Chondrocyte (in vitro differentiated cells): ENCODE data around the gene PXMP2. TPM values are rescaled to one million over a fixed set of nuclear protein-coding genes. Genes with fewer than 3 reads are reported as not detected.

ENCODE experiments used
- DNase-seq: peaks from one replicate; pipeline ENCODE4 v3.0.0; 2021; ENCODE audit warnings: mixed read lengths, low spot score
- H3K27ac Mint-ChIP-seq: one replicate; pipeline ENCODE4 v1.8.0; 2021; ENCODE audit warnings: mild to moderate bottlenecking, moderate library complexity, mixed read lengths; ENCODE audit not compliant: unreplicated experiment
- H3K27me3 Mint-ChIP-seq: 2 replicates; pipeline ENCODE4 v1.8.0; 2021; ENCODE audit warnings: low read depth, mixed read lengths
- H3K36me3 Mint-ChIP-seq: 2 replicates; pipeline ENCODE4 v1.8.0; 2021; ENCODE audit warnings: low read depth, mixed read lengths
- H3K4me1 Mint-ChIP-seq: 2 replicates; pipeline ENCODE4 v1.8.0; 2021; ENCODE audit warnings: low read depth, mild to moderate bottlenecking, mixed read lengths
- H3K4me3 Mint-ChIP-seq: one replicate; pipeline ENCODE4 v1.8.0; 2021; ENCODE audit warnings: mild to moderate bottlenecking, moderate library complexity, mixed read lengths; ENCODE audit not compliant: unreplicated experiment
- H3K9me3 Mint-ChIP-seq: 2 replicates; pipeline ENCODE4 v1.8.0; 2021; ENCODE audit warnings: low read depth, mixed read lengths
- total RNA-seq: library from RNA; stranded (reverse); gene quantifications from 3 replicates; pipeline ENCODE4 v1.2.1, GENCODE V29; 2021
- TF ChIP-seq, protein P1 (sequence below): fragments of 200-600 bp; sonication (generic); IDR thresholded peaks from 2 replicates; pipeline ENCODE4 v1.5.0; 2021; ENCODE audit warnings: antibody characterized with exemption, mild to moderate bottlenecking, moderate library complexity

Gene PXMP2
- total RNA-seq, 1 donor from 2014 or later = 19.0 TPM

DNA sequence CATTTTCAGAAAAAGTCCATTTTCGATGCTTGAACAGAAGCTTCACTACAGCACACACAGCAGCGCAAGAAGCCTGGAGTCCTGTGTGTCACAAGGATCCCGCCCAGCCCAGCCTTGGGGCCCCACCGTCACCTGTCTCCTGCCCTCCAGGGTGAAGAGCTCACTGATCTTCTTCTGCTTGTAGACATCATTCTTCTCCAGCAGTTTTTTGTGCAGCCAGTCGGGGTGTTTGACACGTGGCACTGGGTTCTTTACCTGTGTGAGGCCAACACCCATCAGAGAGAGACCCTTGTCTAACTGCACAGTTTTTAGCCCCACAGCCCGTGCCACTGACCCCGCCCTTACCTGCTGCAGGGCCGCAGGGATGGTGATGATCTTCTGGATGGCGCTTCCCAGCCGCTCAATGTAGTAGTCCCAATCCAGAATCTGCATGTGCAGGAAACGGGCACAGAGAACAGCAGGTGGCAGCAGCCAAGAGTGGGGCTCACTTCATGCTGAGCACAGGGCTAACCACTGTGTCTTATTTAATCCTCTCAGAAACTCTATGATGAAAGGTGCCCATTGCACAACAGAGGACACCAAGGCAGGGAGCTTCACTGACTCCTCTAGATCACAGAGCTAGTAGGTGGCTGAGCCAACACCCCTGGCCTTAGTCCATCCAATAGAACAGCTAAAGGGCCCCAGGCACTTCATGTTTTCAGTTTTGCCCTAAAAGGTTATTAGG lies 30.2 kb upstream of the PXMP2 start:
- Mint-ChIP-seq H3K4me3 (no peak overlapping the region), H3K36me3 (peaks cover 46% of the 10 kb centered on the region)

DNA sequence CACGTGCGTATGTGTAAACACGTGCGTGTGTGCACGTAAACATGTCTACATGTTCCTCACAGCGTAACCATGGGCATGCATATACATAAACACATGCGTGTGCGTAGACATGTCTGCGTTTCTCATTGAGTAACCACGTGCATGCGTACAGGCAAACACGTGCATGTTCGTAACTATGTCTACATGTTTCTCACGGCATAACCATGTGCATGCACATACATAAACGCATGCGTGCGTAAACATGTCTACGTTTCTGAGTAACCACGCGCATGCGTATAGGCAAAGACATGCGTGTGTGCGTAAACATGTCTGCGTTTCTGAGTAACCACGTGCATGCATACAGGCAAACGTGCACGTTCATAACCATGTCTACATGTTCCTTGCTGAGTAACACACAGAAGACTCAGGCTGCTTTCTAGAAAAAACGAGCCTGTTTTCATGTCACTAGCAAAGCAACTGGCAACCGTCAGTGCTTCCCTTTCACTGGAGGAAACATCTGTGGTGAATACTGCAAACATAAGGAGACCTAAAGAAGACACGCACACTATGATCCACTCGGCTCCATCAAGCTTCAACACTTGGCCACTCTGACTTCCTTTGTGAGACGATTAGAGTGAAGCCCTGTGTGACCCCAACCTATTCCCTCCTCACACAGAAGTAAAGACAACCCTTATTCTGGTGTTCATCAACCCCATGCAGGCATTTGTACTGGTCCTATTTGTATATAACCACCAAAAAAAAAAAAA lies 29.1 kb upstream of the PXMP2 start:
- Mint-ChIP-seq H3K27ac (no peak overlapping the region), H3K4me3 (no peak overlapping the region), H3K36me3 (peaks cover 50% of the 10 kb centered on the region), H3K27me3 (no peaks in the 10 kb centered on the region), H3K4me1 (no peaks in the 10 kb centered on the region), H3K9me3 (no peaks in the 10 kb centered on the region)
- TF ChIP-seq, protein P1, sequence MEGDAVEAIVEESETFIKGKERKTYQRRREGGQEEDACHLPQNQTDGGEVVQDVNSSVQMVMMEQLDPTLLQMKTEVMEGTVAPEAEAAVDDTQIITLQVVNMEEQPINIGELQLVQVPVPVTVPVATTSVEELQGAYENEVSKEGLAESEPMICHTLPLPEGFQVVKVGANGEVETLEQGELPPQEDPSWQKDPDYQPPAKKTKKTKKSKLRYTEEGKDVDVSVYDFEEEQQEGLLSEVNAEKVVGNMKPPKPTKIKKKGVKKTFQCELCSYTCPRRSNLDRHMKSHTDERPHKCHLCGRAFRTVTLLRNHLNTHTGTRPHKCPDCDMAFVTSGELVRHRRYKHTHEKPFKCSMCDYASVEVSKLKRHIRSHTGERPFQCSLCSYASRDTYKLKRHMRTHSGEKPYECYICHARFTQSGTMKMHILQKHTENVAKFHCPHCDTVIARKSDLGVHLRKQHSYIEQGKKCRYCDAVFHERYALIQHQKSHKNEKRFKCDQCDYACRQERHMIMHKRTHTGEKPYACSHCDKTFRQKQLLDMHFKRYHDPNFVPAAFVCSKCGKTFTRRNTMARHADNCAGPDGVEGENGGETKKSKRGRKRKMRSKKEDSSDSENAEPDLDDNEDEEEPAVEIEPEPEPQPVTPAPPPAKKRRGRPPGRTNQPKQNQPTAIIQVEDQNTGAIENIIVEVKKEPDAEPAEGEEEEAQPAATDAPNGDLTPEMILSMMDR = no peak
- peak; percentile 21 for DNase-seq

More for the DNA sequence above, 30.2 kb upstream of the PXMP2 start:
- Mint-ChIP-seq H3K27me3 (no peaks in the 10 kb centered on the region), H3K27ac (no peak overlapping the region), H3K4me1 (no peaks in the 10 kb centered on the region), H3K9me3 (no peaks in the 10 kb centered on the region)
- TF ChIP-seq, protein P1 = no peak
- peak; percentile 58 for DNase-seq

DNA sequence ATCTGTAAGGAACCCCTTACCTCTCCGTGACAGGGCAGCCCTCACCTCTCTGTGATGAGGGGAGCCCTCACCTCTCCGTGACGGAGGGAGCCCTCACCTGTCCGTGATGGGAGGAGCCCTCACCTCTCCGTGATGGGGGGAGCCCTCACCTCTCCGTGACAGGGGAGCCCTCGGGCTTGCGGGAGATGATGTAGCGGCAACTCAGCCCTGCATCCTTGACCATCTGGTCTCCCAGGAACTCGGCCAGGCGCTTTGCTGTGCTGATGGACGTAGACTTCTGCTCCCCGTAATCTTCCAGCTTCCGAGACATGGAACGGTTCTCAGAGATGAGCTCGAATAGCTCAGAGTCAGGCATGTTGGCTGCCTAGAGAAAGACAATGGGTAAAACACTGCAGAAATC lies 28.2 kb upstream of the PXMP2 start:
- Mint-ChIP-seq H3K27ac (no peak overlapping the region), H3K4me3 (no peak overlapping the region), H3K4me1 (no peaks in the 10 kb centered on the region), H3K36me3 (peaks cover 47% of the 10 kb centered on the region), H3K27me3 (no peaks in the 10 kb centered on the region), H3K9me3 (no peaks in the 10 kb centered on the region)
- DNase-seq = peak; percentile 88
- TF ChIP-seq, protein P1 = no peak

DNA sequence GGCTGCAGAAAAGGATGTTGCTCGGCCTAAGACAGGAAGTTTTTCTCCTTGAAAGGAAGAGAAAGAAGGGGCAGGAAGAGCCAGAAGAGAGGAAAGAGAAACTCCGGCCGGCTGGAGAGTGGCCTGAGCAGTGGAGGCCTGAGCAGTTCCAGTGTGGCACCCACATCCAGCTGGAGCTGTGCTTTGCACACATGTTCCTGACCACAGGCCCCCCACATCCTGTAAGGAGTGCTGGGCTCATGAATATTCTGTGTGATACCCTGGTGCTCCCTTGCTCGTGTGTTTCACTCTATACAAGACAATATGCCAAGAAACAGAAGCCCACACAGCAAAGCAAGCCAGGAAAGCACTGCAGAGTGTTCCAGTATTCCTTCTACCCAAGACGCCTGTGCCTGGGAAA lies 27.3 kb upstream of the PXMP2 start:
- H3K4me3 Mint-ChIP-seq = no peak overlapping the region
- H3K27ac Mint-ChIP-seq = no peak overlapping the region
- no peaks in the 10 kb centered on the region for H3K4me1 Mint-ChIP-seq
- H3K9me3 Mint-ChIP-seq = no peaks in the 10 kb centered on the region
- TF ChIP-seq, protein P1 = no peak
- no peaks in the 10 kb centered on the region for H3K27me3 Mint-ChIP-seq
- H3K36me3 Mint-ChIP-seq = peaks cover 47% of the 10 kb centered on the region
- DNase-seq = peak; percentile 26

DNA sequence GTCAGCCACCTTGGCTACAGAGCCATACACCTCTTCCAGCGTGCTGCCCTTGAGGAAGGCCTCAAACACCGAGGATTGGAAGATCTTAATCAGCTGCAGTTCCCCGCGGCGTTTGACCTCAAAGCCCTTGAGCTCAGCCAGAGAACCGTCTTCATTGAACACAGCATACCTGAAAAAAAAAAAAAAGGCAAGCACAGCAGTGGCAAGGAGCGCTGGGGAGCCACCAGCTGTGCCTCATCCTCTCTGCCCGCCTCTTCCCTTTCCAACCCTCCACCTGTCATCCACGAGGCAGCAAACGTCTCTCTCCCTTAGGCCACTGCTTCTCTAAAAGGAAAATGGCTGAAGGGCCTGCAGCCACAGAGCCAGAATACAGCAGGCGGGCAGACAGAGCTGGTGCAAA lies 26.4 kb upstream of the PXMP2 start:
- H3K36me3 Mint-ChIP-seq = peaks cover 56% of the 10 kb centered on the region

More for the DNA sequence above, 26.4 kb upstream of the PXMP2 start:
- DNase-seq = peak; percentile 39
- Mint-ChIP-seq H3K27ac (no peak overlapping the region), H3K4me3 (no peak overlapping the region), H3K27me3 (no peaks in the 10 kb centered on the region), H3K9me3 (no peaks in the 10 kb centered on the region), H3K4me1 (no peaks in the 10 kb centered on the region)
- TF ChIP-seq, protein P1 = no peak
